Liver (tissue), 3 donors: Measurements from ENCODE around the gene FEZ2.

Source experiments
- CTCF ChIP-seq: fragments of 150-350 bp; IDR thresholded peaks from 2 replicates; pipeline ENCODE4 v1.5.1; 2017; ENCODE audit warnings: improper control_type of control experiment, low read depth, low read length; ENCODE audit not compliant: missing input control
- EGR1 ChIP-seq, 2 donors: IDR thresholded peaks; 2 replicates each; pipeline ENCODE4 v1.6.1; 2016 to 2018; ENCODE audit warnings: antibody characterized with exemption in 2 of 2, low read depth in 2 of 2
- GABPA ChIP-seq, 2 donors: IDR thresholded peaks in 1 of 2; conservative IDR thresholded peaks in 1 of 2; 2 replicates each; pipeline ENCODE4 v1.6.1; 2016; ENCODE audit warnings: antibody characterized with exemption in 2 of 2, mild to moderate bottlenecking in 1 of 2, moderate library complexity in 1 of 2
- HNF4A ChIP-seq, 2 donors: conservative IDR thresholded peaks; 2 replicates each; pipeline ENCODE4 v1.6.1; 2016; ENCODE audit warnings: antibody characterized with exemption in 2 of 2, mild to moderate bottlenecking in 2 of 2
- RXRA ChIP-seq, 2 donors: IDR thresholded peaks; 2 replicates each; pipeline ENCODE4 v1.6.1; 2017 to 2018; ENCODE audit warnings: antibody characterized with exemption in 2 of 2, mild to moderate bottlenecking in 1 of 2
- SP1 ChIP-seq: IDR thresholded peaks from 2 replicates; pipeline ENCODE4 v1.6.1; 2018; ENCODE audit warnings: antibody characterized with exemption, mild to moderate bottlenecking
- TAF1 ChIP-seq: conservative IDR thresholded peaks from 2 replicates; pipeline ENCODE4 v1.6.1; 2016; ENCODE audit warnings: antibody characterized with exemption, mild to moderate bottlenecking
- YY1 ChIP-seq: IDR thresholded peaks from 2 replicates; pipeline ENCODE4 v1.6.1; 2016; ENCODE audit warnings: antibody characterized with exemption, mild to moderate bottlenecking
- TF ChIP-seq, protein P1 (sequence below): IDR thresholded peaks from 2 replicates; pipeline ENCODE4 v1.6.1; 2016; ENCODE audit warnings: antibody characterized with exemption
- TF ChIP-seq, protein P2 (sequence below): IDR thresholded peaks from 2 replicates; pipeline ENCODE4 v1.6.1; 2016; ENCODE audit warnings: antibody characterized with exemption, mild to moderate bottlenecking
- TF ChIP-seq, protein P3 (sequence below): IDR thresholded peaks from 2 replicates; pipeline ENCODE4 v1.6.1; 2016; ENCODE audit warnings: antibody characterized with exemption
- donor health status: healthy.
- donor health status: healthy.

DNA sequence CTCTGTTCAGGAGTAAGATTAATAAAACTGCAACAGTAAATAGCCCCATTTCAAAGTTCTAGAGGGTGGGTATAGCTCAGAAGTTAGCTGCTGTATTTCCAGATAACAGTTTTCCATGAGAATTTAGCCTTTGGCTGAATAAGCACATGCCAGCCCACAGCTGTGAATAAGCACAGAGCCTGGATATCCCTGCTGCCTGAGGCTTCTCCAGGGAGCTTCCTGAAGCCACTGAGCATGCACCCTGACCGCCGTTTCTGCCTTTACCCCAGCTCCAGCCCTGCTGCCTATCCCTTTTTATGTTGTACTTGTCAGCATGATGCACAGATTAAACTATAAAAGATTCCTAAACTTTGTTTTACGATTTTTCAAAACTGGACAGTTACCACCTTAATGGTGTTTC is 85.3 kb downstream of the FEZ2 start:
- TF ChIP-seq, protein P1, sequence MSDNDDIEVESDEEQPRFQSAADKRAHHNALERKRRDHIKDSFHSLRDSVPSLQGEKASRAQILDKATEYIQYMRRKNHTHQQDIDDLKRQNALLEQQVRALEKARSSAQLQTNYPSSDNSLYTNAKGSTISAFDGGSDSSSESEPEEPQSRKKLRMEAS = no peak
- no peak for TF ChIP-seq SP1
- TF ChIP-seq CTCF = no peak
- TF ChIP-seq, protein P2, sequence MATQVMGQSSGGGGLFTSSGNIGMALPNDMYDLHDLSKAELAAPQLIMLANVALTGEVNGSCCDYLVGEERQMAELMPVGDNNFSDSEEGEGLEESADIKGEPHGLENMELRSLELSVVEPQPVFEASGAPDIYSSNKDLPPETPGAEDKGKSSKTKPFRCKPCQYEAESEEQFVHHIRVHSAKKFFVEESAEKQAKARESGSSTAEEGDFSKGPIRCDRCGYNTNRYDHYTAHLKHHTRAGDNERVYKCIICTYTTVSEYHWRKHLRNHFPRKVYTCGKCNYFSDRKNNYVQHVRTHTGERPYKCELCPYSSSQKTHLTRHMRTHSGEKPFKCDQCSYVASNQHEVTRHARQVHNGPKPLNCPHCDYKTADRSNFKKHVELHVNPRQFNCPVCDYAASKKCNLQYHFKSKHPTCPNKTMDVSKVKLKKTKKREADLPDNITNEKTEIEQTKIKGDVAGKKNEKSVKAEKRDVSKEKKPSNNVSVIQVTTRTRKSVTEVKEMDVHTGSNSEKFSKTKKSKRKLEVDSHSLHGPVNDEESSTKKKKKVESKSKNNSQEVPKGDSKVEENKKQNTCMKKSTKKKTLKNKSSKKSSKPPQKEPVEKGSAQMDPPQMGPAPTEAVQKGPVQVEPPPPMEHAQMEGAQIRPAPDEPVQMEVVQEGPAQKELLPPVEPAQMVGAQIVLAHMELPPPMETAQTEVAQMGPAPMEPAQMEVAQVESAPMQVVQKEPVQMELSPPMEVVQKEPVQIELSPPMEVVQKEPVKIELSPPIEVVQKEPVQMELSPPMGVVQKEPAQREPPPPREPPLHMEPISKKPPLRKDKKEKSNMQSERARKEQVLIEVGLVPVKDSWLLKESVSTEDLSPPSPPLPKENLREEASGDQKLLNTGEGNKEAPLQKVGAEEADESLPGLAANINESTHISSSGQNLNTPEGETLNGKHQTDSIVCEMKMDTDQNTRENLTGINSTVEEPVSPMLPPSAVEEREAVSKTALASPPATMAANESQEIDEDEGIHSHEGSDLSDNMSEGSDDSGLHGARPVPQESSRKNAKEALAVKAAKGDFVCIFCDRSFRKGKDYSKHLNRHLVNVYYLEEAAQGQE = no peak
- TF ChIP-seq YY1 = no peak
- TF ChIP-seq TAF1 = no peak
- TF ChIP-seq, protein P3, sequence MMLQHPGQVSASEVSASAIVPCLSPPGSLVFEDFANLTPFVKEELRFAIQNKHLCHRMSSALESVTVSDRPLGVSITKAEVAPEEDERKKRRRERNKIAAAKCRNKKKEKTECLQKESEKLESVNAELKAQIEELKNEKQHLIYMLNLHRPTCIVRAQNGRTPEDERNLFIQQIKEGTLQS = no peak
- TF ChIP-seq GABPA (IDR thresholded peaks at IDR 0.05 in 1 of 2, conservative IDR thresholded peaks at IDR 0.05 in 1 of 2) = no peak
- TF ChIP-seq RXRA (IDR thresholded peaks at IDR 0.05) = no peak
- TF ChIP-seq EGR1 (IDR thresholded peaks at IDR 0.05; ENCODE audit: low read depth in 2 of 2) = no peak
- TF ChIP-seq HNF4A (conservative IDR thresholded peaks at IDR 0.05) = no peak
